Lower leg skin (tissue), 3 donors: ENCODE measurements around the gene ITIH2.

Experiments
- POLR2A ChIP-seq, 2 donors: fragments of 450-650 bp; IDR thresholded peaks; one replicate each; pipeline ENCODE4 v1.6.1; 2016 to 2017; ENCODE audit warnings: antibody characterized with exemption in 2 of 2, mild to moderate bottlenecking in 1 of 2, moderate library complexity in 1 of 2
- TF ChIP-seq, protein P1 (sequence below), 3 donors: fragments of 450-650 bp; IDR thresholded peaks; one replicate each; pipeline ENCODE4 v1.5.1; 2016; ENCODE audit warnings: antibody characterized with exemption in 3 of 3, mild to moderate bottlenecking in 3 of 3, moderate library complexity in 2 of 3

DNA sequence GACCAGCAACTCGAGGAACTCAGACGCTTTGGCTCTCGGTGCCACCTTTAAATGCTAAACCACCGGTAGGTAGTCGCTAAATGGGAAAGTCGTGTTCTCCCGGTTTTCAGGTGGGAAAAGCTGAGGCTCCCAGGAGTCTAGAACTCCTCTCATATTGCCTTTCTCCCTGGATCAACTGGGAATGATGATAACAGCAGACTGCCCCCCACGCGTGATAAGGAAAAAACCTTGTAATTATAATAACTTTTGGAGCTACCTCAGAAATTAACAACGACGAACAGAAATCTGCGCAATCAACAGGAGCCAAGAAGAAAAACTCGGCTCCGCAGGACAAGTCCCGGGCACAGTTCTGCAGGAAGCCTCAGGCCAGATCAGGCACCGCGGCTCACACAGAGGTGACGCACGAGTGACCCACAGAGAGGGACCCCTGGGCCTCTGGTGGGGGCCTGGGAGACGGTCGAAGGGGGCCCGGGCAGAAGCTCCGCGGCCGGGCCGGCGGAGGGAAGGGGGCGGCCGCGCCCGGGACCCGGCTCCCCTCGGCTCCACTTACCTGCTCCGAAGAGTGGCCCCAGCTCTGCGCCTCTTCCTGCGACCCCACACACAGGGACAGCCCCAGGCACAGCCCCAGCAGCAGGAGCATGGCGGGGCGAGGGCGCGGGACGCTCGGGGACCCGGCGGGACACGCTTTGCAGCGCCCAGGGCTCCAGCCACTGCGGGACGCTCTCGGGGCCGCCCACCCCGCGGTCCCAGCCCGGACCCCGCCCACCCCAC is 36.7 kb upstream of the ITIH2 start, which contains the start of gene ITIH5:
- TF ChIP-seq, protein P1, sequence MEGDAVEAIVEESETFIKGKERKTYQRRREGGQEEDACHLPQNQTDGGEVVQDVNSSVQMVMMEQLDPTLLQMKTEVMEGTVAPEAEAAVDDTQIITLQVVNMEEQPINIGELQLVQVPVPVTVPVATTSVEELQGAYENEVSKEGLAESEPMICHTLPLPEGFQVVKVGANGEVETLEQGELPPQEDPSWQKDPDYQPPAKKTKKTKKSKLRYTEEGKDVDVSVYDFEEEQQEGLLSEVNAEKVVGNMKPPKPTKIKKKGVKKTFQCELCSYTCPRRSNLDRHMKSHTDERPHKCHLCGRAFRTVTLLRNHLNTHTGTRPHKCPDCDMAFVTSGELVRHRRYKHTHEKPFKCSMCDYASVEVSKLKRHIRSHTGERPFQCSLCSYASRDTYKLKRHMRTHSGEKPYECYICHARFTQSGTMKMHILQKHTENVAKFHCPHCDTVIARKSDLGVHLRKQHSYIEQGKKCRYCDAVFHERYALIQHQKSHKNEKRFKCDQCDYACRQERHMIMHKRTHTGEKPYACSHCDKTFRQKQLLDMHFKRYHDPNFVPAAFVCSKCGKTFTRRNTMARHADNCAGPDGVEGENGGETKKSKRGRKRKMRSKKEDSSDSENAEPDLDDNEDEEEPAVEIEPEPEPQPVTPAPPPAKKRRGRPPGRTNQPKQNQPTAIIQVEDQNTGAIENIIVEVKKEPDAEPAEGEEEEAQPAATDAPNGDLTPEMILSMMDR (IDR thresholded peaks at IDR 0.05): no peak
- no peak for TF ChIP-seq POLR2A (IDR thresholded peaks at IDR 0.05)
